GM23248 (cell line): ENCODE data around the gene SEMA4A. TPM values are rescaled to one million over a fixed set of nuclear protein-coding genes. Genes with fewer than 3 reads are reported as not detected.
A peak's percentile ranks its signal among the peaks of the same experiment; 100 is the strongest.

Source experiments
- DNase-seq: peaks from one replicate; pipeline ENCODE4 v3.0.0-alpha.2; 2015
- H2AFZ ChIP-seq: fragments of 200-600 bp; sonication (generic); 2 replicates; pipeline ENCODE4 v1.6.1; 2016; ENCODE audit warnings: antibody characterized with exemption
- H3F3A ChIP-seq: fragments of 200-600 bp; sonication (generic); 2 replicates; pipeline ENCODE4 v1.6.1; 2016; ENCODE audit warnings: mild to moderate bottlenecking, antibody characterized with exemption, mixed run types; ENCODE audit not compliant: insufficient read depth
- H3K27ac ChIP-seq: fragments of 200-600 bp; sonication (generic); 2 replicates; pipeline ENCODE4 v1.5.1; 2016; ENCODE audit warnings: mild to moderate bottlenecking
- H3K27me3 ChIP-seq: fragments of 200-600 bp; sonication (generic); replicated peaks from 2 replicates; pipeline ENCODE4 v1.6.1; 2016; ENCODE audit warnings: mild to moderate bottlenecking; ENCODE audit not compliant: insufficient read depth
- H3K36me3 ChIP-seq: fragments of 200-600 bp; sonication (generic); 2 replicates; pipeline ENCODE4 v1.6.1; 2016; ENCODE audit warnings: low read depth, mild to moderate bottlenecking
- H3K4me1 ChIP-seq: fragments of 200-600 bp; sonication (generic); 2 replicates; pipeline ENCODE4 v1.6.1; 2016; ENCODE audit warnings: mild to moderate bottlenecking; ENCODE audit not compliant: insufficient read depth
- H3K4me2 ChIP-seq: fragments of 200-600 bp; sonication (generic); one replicate; pipeline ENCODE4 v1.6.1; 2016; ENCODE audit warnings: mild to moderate bottlenecking; ENCODE audit not compliant: unreplicated experiment
- H3K4me3 ChIP-seq: fragments of 200-600 bp; sonication (generic); 2 replicates; pipeline ENCODE4 v1.5.1; 2016; ENCODE audit warnings: mild to moderate bottlenecking
- H3K79me2 ChIP-seq: fragments of 200-600 bp; sonication (generic); 2 replicates; pipeline ENCODE4 v1.6.1; 2016; ENCODE audit warnings: mild to moderate bottlenecking; ENCODE audit not compliant: insufficient read depth
- H3K9ac ChIP-seq: fragments of 200-600 bp; sonication (generic); 2 replicates; pipeline ENCODE4 v1.6.1; 2016; ENCODE audit warnings: mild to moderate bottlenecking
- H3K9me2 ChIP-seq: fragments of 200-600 bp; sonication (generic); 2 replicates; pipeline ENCODE4 v1.6.1; 2016; ENCODE audit warnings: mixed run types, mild to moderate bottlenecking, moderate library complexity; ENCODE audit not compliant: insufficient read depth
- H3K9me3 ChIP-seq: fragments of 200-600 bp; sonication (generic); one replicate; pipeline ENCODE4 v1.6.1; 2017; ENCODE audit warnings: low read depth
- H4K20me1 ChIP-seq: fragments of 200-600 bp; sonication (generic); 2 replicates; pipeline ENCODE4 v1.6.0; 2016; ENCODE audit not compliant: insufficient read depth
- EZH2 ChIP-seq: fragments of 200-600 bp; sonication (generic); IDR thresholded peaks from 2 replicates; pipeline ENCODE4 v1.6.1; 2018; ENCODE audit warnings: antibody characterized with exemption, mild to moderate bottlenecking; ENCODE audit not compliant: insufficient read depth, poor library complexity, severe bottlenecking
- EZH2phosphoT487 ChIP-seq: fragments of 200-600 bp; sonication (generic); IDR thresholded peaks from 2 replicates; pipeline ENCODE4 v1.6.1; 2018; ENCODE audit warnings: antibody characterized with exemption, moderate library complexity, mild to moderate bottlenecking, low read depth; ENCODE audit not compliant: insufficient read depth
- WGBS, 2 experiments: methylation state at CpG; one replicate each; pipeline ENCODE4 v1.1.6; 2015 to 2017; ENCODE audit warnings: low lambda C conversion rate in 2 of 2, low coverage in 1 of 2; ENCODE audit errors: missing lambda C conversion rate in 2 of 2; 5-methylcytosine and 5-hydroxymethylcytosine counted together
- in situ Hi-C: fragments of 300-500 bp; cut with MboI; formaldehyde crosslinking; loops from 2 replicates; pipeline ENCODE4 v1.15.0; 2020
- polyA plus RNA-seq: library from polyadenylated mRNA; unstranded; fragments of >200 nt; fragmentation: Nextera tagmentation; extraction: Ambion mirVana; gene quantifications from 2 replicates; pipeline ENCODE4 v1.2.1, GENCODE V29; 2016
- total RNA-seq: library from RNA; depleted of rRNA; stranded (reverse); fragments of >200 nt; shearing (Covaris generic); gene quantifications from 2 replicates; pipeline ENCODE4 v1.2.3, GENCODE V29; 2014

Gene SEMA4A
- total and polyA plus RNA-seq, 2 experiments from 2014 or later = 0.35 to 1.1 TPM

DNA sequence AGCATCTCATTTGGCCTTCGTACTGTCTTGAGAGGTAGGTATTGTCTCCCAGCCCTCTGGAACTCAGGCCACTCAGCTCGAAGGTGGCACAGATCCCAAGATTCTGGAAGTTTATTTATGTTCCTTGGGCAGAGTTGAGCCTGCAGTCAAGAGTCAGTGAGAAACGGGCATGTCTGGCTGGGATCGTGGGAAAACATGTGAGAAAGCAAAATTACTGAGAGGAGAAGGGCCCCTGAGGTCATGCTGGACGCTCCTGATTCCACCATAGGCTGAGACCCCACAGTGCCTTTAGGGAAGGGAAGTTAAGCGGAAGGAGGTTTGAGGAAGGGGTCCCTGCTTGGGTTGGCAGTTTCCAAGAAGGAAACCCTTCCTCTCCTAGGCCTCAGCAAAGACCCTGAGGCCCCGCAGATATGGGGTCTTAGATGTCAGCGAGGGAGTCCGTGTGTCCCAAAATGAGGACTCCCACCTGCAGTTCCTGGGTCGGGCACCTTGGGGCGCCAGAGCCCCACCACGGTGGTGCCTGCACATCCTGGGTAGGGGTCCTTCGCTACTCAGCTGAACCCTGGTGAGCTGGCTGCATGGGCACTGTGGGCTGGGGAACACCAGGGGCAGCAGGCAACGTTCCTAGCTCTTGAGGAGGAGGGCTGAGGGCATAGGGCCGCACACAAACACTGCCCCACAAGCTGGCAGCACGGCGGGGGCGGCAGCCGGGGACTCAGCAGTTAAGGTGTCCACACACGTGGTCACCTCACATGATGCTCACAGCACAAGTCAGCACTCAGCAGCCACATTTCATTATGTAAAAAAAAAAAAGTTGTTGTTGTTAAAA is 12.3 kb upstream of the SEMA4A start:
- peaks cover 41% of the 10 kb centered on the region for H3K36me3 ChIP-seq
- peaks cover 81% of the 10 kb centered on the region for H3F3A ChIP-seq
- H3K4me1 ChIP-seq = peaks cover 18% of the 10 kb centered on the region
- no peak overlapping the region for H3K4me2 ChIP-seq
- H3K4me3 ChIP-seq = no peak overlapping the region
- no peaks in the 10 kb centered on the region for H3K27me3 ChIP-seq
- peak; percentile 71 for DNase-seq
- no peak for TF ChIP-seq EZH2phosphoT487
- TF ChIP-seq EZH2 = no peak
- in situ Hi-C loops = loop anchor here (10.0 kb wide), 1 partner anchor 84 kb away; no protein-coding TSS in a partner anchor
- H3K9me2 ChIP-seq = no peaks in the 10 kb centered on the region
- WGBS, 2 experiments = 39% methylated on average over 19 to 20 of the region's 20 CpGs
- H3K9me3 ChIP-seq = no peaks in the 10 kb centered on the region
- no peaks in the 10 kb centered on the region for H4K20me1 ChIP-seq
- H2AFZ ChIP-seq = no peak overlapping the region
- H3K27ac ChIP-seq = peak overlapping the region; percentile 52
- H3K79me2 ChIP-seq = peaks cover 22% of the 10 kb centered on the region
- H3K9ac ChIP-seq = peak overlapping the region; percentile 49

DNA sequence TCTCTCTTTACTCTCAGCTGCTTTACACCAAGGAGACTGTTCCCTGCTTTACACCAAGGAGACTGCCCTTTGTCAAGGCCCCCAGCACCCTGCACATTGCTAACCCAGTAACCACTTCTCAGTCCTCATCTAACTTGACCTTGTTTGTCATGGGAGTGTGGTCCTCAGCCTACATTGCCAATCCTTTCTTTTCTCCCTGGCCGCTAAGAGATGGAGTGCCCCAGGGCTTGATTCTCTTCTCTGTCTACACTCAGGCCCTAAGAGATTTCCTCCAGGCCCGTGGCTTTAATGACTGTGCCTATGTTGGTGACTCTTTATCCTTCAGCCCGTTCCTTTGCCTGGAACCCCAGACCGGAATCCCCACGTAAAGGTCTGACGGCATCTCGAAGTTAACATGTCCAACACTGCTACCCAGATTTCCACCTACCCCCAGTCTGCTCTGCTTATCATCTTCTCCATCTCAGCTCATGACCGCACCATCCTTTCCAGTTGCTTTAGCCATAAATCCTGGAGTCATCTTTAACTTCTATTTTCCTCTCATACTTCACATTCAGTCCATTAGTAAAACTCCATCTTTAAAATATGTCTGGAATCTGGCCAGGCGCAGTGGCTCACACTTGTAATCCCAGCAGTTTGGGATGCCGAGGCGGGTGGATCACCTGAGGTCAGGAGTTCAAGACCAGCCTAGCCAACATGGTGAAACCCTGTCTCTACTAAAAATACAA is 9.5 kb upstream of the SEMA4A start:
- peaks cover 59% of the 10 kb centered on the region for H3F3A ChIP-seq
- peaks cover 15% of the 10 kb centered on the region for H3K36me3 ChIP-seq
- peak; percentile 64 for DNase-seq
- H3K4me1 ChIP-seq = peaks cover 26% of the 10 kb centered on the region
- no peaks in the 10 kb centered on the region for H3K79me2 ChIP-seq
- 53 to 56% methylated on average over 11 of the region's 11 CpGs for WGBS, 2 experiments
- no peaks in the 10 kb centered on the region for H4K20me1 ChIP-seq
- in situ Hi-C loops = loop anchor here (10.0 kb wide), 1 partner anchor 81 kb away; no protein-coding TSS in a partner anchor
- no peaks in the 10 kb centered on the region for H3K27me3 ChIP-seq
- H3K9me2 ChIP-seq = no peaks in the 10 kb centered on the region
- no peak overlapping the region for H2AFZ ChIP-seq
- peak overlapping the region; percentile 20; the same call in 1 of the 2 replicates for H3K9ac ChIP-seq
- H3K27ac ChIP-seq = peak overlapping the region; percentile 63
- no peak overlapping the region for H3K4me3 ChIP-seq
- H3K9me3 ChIP-seq = no peaks in the 10 kb centered on the region
- no peak overlapping the region for H3K4me2 ChIP-seq
- TF ChIP-seq EZH2 = no peak
- TF ChIP-seq EZH2phosphoT487 = no peak

DNA sequence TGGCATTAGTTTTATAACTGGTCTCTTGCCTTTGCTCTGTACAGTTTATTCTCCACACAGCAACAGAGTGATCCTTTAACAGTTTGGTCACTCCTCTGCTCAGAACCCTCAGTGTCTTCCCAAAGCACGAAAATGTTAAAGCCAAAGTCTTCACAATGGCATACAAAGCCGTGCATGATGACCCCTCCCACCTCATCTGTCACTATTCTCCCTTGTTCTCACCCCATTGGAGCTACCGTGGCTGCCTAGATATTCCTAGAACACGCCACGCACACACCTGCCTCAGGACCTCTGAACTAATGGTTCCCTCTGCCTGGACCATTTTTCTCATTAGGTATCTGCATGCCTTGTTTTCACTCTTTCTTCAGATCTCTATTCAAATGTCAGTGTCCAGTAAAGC is 8.6 kb upstream of the SEMA4A start:
- no peak for DNase-seq
- in situ Hi-C loops = loop anchor here (10.0 kb wide), 1 partner anchor 80 kb away; no protein-coding TSS in a partner anchor
- Histone ChIP-seq H3K4me1 (peaks cover 26% of the 10 kb centered on the region), H3K36me3 (peaks cover 10% of the 10 kb centered on the region; the same call in 1 of the 2 replicates), H3F3A (peaks cover 55% of the 10 kb centered on the region), H3K4me2 (no peak overlapping the region), H2AFZ (no peak overlapping the region), H3K9me2 (no peaks in the 10 kb centered on the region), H3K79me2 (no peaks in the 10 kb centered on the region), H3K27ac (peak overlapping the region; percentile 63), H3K9me3 (no peaks in the 10 kb centered on the region), H3K27me3 (no peaks in the 10 kb centered on the region), H4K20me1 (no peaks in the 10 kb centered on the region), H3K4me3 (no peak overlapping the region), H3K9ac (0 out of 2 replicates have a peak overlapping the region, but pooled peaks have one; percentile 3)
- 26 to 28% methylated on average over 5 of the region's 5 CpGs for WGBS, 2 experiments
- no peak for TF ChIP-seq EZH2phosphoT487
- TF ChIP-seq EZH2 = no peak

DNA sequence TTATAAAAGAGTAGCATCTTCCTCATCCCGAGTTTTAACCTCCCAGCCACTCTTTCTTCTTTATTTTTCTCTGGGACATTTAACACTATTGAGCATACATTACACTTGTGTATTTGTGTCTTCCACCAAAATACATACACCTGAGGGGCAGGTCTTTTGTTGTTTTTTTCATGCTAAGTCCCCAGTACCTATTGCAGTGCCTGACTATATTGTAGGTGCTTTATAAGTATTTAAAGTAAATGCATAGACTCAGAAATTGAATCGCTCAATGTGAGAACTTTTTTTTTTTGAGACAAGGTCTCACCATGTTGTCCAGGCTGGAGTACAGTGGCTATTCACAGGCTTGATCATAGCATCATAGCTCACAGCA is 7.8 kb upstream of the SEMA4A start:
- in situ Hi-C loops = loop anchor here (10.0 kb wide), 1 partner anchor 79 kb away; no protein-coding TSS in a partner anchor

More for the DNA sequence above, 7.8 kb upstream of the SEMA4A start:
- H3K4me2 ChIP-seq = no peak overlapping the region
- no peaks in the 10 kb centered on the region for H3K9me3 ChIP-seq
- H4K20me1 ChIP-seq = no peaks in the 10 kb centered on the region
- 19 to 21% methylated on average over 2 of the region's 2 CpGs for WGBS, 2 experiments
- no peak for DNase-seq
- H3K27ac ChIP-seq = peak overlapping the region; percentile 63
- H3K4me1 ChIP-seq = peaks cover 26% of the 10 kb centered on the region
- no peak overlapping the region for H2AFZ ChIP-seq
- no peak for TF ChIP-seq EZH2
- no peak for TF ChIP-seq EZH2phosphoT487
- peak overlapping the region; percentile 34; the same call in 1 of the 2 replicates for H3K9ac ChIP-seq
- H3K4me3 ChIP-seq = no peak overlapping the region
- no peaks in the 10 kb centered on the region for H3K27me3 ChIP-seq
- H3K79me2 ChIP-seq = no peaks in the 10 kb centered on the region
- peaks cover 4% of the 10 kb centered on the region; the same call in 1 of the 2 replicates for H3K36me3 ChIP-seq
- no peaks in the 10 kb centered on the region for H3K9me2 ChIP-seq
- peaks cover 48% of the 10 kb centered on the region for H3F3A ChIP-seq
